Activated CD8-positive, alpha-beta T cell treated with anti-CD3 and anti-CD28 coated beads for 36 hours (primary cell): ENCODE results near the gene EIF5. TPM values are rescaled to one million over a fixed set of nuclear protein-coding genes. Genes with fewer than 3 reads are reported as not detected.

Source experiments
- ATAC-seq: fragments of 200-7000 bp; cut with Tn5 transposase; one replicate; pipeline ENCODE4 v1.10.0; 2021; ENCODE audit warnings: mild to moderate bottlenecking, moderate library complexity
- CTCF ChIA-PET: fragments of 350-600 bp; sonication (Branson Sonifier 250); formaldehyde crosslinking; loops from one replicate; lab custom pipeline; 2021; ENCODE audit warnings: antibody characterized with exemption; lab: Charles Lee
- POLR2A ChIA-PET: fragments of 350-600 bp; sonication (Branson Sonifier 250); formaldehyde crosslinking; loops from one replicate; lab custom pipeline; 2021; ENCODE audit warnings: antibody characterized with exemption; lab: Charles Lee
- DNase-seq: peaks from one replicate; pipeline ENCODE4 v3.0.0-alpha.2; 2020
- H3K27ac Mint-ChIP-seq: one replicate; pipeline ENCODE4 v1.8.0; 2021; ENCODE audit warnings: mild to moderate bottlenecking, mixed read lengths
- H3K27me3 Mint-ChIP-seq: one replicate; pipeline ENCODE4 v1.8.0; 2021; ENCODE audit warnings: mixed read lengths
- H3K36me3 Mint-ChIP-seq: one replicate; pipeline ENCODE4 v1.8.0; 2021; ENCODE audit warnings: low read depth, mixed read lengths
- H3K4me1 Mint-ChIP-seq: one replicate; pipeline ENCODE4 v1.8.0; 2021; ENCODE audit warnings: low read depth, mixed read lengths
- H3K4me3 Mint-ChIP-seq: one replicate; pipeline ENCODE4 v1.8.0; 2021; ENCODE audit warnings: mild to moderate bottlenecking, moderate library complexity, mixed read lengths
- H3K9me3 Mint-ChIP-seq: one replicate; pipeline ENCODE4 v1.8.0; 2021; ENCODE audit warnings: mixed read lengths
- intact Hi-C: fragments of 100-400 bp; cut with micrococcal nuclease; formaldehyde crosslinking; loops from one replicate; pipeline ENCODE4 v1.10.0; 2022
- total RNA-seq, 2 experiments: library from RNA; stranded (reverse); gene quantifications; one replicate each; pipeline ENCODE4 v1.2.3, GENCODE V29; 2021
- TF ChIP-seq, protein P1 (sequence below): fragments of 200-600 bp; IDR thresholded peaks from one replicate; pipeline ENCODE4 v1.8.0; 2022; ENCODE audit warnings: antibody characterized with exemption, mild to moderate bottlenecking

EIF5 gene
- total RNA-seq, 2 experiments from 2014 or later: 202 to 207 TPM

DNA sequence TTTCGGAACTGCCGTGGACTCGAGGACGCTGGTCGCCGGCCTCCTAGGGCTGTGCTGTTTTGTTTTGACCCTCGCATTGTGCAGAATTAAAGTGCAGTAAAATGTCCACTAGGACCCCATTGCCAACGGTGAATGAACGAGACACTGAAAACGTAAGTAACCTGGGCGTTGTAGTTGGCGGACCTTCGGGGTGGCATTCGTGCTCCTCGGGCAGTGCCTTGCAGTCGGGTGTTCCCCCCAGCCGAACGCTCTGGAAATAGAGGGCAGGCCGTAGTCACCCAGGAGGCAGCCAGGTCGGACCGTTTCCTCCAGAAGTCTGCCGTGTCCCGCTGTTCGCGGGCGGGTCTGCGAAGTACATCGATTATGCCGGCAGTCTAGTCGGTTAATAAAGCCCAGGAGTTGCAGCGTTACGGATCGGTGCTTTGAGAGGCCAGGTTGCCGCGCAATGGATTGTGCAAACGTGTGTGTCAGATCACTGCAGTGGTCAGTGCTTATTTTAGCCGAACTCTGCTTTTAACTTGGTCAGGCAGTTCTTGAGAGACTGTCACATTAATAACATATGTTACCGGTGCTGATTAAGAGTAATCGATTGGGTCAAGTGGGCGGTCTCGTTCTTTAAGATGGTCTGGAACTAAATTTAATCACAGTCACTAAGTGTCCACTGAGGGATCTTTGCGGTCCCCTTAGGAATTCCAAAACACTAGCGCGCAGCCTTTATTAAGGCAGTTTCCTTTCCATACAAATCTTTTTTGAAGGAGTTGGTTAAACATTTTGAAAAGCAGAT, 52.1 kb downstream of the EIF5 start:
- peak overlapping the region; percentile 99 for H3K4me3 Mint-ChIP-seq
- H3K4me1 Mint-ChIP-seq: peaks cover 41% of the 10 kb centered on the region
- H3K27ac Mint-ChIP-seq: peak overlapping the region; percentile 93
- TF ChIP-seq, protein P1, sequence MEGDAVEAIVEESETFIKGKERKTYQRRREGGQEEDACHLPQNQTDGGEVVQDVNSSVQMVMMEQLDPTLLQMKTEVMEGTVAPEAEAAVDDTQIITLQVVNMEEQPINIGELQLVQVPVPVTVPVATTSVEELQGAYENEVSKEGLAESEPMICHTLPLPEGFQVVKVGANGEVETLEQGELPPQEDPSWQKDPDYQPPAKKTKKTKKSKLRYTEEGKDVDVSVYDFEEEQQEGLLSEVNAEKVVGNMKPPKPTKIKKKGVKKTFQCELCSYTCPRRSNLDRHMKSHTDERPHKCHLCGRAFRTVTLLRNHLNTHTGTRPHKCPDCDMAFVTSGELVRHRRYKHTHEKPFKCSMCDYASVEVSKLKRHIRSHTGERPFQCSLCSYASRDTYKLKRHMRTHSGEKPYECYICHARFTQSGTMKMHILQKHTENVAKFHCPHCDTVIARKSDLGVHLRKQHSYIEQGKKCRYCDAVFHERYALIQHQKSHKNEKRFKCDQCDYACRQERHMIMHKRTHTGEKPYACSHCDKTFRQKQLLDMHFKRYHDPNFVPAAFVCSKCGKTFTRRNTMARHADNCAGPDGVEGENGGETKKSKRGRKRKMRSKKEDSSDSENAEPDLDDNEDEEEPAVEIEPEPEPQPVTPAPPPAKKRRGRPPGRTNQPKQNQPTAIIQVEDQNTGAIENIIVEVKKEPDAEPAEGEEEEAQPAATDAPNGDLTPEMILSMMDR: no peak
- ChIA-PET POLR2A (interaction anchor here (0.5 to 1.0 kb wide), 3 partner anchors 12 to 41 kb away, joined by 3 to 5 read pairs (median 3); no protein-coding TSS in a partner anchor), CTCF (no interaction called here)
- ATAC-seq (no peak), DNase-seq (peak; percentile 59)
- no peaks in the 10 kb centered on the region for H3K9me3 Mint-ChIP-seq
- peaks cover 16% of the 10 kb centered on the region for H3K36me3 Mint-ChIP-seq
- no peaks in the 10 kb centered on the region for H3K27me3 Mint-ChIP-seq
- intact Hi-C loops: loop anchor here (5.0 kb wide), 1 partner anchor 49 kb away; no protein-coding TSS in a partner anchor

DNA sequence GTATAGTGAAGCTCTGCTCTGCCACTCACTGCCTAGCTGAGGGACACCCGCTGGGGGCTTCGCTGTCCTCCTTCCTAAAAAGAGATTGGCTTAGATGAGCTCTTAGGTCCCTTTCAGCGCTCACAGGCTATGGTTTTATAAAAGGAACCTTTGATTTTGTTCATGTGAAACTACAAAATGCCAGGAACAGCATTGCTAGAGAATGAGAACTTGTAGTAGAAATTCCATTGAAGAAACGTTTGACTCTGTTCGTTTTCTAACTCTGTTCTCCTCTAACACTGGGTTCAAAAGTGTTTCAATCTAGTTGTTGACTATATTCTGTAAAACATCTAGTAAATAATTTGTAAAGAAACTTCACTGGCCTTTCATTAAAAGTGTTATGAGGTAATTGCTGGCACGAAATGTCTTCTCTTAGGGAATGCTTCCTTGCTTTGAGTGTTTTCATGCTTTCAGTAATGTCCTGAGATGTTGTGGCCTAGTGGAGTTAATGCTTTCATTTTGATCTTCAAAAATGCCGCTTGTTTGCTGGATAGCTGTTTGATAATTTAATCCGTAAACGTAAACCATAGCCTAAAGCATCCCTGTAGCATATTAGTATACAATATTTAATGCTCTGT, 52.8 kb downstream of the EIF5 start:
- Mint-ChIP-seq H3K36me3 (peaks cover 16% of the 10 kb centered on the region), H3K27me3 (no peaks in the 10 kb centered on the region), H3K9me3 (no peaks in the 10 kb centered on the region), H3K27ac (peak overlapping the region; percentile 93), H3K4me1 (peaks cover 43% of the 10 kb centered on the region), H3K4me3 (peak overlapping the region; percentile 99)
- DNase-seq (no peak), ATAC-seq (no peak)
- TF ChIP-seq, protein P1: no peak
- CTCF ChIA-PET: interaction anchor here (0.6 to 1.2 kb wide), 2 partner anchors 10 to 41 kb away, joined by 3 to 4 read pairs; no protein-coding TSS in a partner anchor
- POLR2A ChIA-PET: interaction anchor here (0.5 to 1.0 kb wide), 3 partner anchors 38 to 42 kb away, joined by 3 to 4 read pairs (median 3); no protein-coding TSS in a partner anchor
- intact Hi-C loops: loop anchor here (5.0 kb wide), 1 partner anchor 50 kb away; no protein-coding TSS in a partner anchor

DNA sequence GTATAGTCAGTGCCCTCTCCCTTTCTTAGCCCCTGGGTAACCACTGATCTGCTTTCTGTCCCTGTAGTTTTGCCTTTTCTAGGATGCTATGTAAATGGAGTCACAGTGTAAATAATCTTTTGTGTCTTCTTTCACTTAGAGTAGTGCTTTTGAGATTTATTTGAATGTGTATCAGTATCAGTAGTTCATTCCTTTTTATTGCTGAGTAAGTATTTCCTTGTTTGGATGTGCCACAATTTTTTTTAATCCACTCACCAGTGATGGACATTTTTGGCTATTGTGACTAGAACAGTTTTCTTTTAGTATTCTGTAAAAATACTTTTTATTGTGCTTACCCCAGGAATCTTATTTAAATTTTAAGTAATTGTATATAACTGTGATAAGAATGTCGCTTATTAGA, 54.6 kb downstream of the EIF5 start:
- H3K4me1 Mint-ChIP-seq: peaks cover 44% of the 10 kb centered on the region
- no peaks in the 10 kb centered on the region for H3K9me3 Mint-ChIP-seq
- no peak for ATAC-seq
- TF ChIP-seq, protein P1: no peak
- peaks cover 16% of the 10 kb centered on the region for H3K36me3 Mint-ChIP-seq
- peak overlapping the region; percentile 71 for H3K27ac Mint-ChIP-seq
- ChIA-PET CTCF (interaction anchor here (1.5 to 5.1 kb wide), 2 partner anchors 14 to 38 kb away, joined by 3 to 56 read pairs; no protein-coding TSS in a partner anchor), POLR2A (interaction anchor here (0.6 to 1.2 kb wide), 4 partner anchors 15 to 57 kb away, joined by 3 read pairs; no protein-coding TSS in a partner anchor)
- no peaks in the 10 kb centered on the region for H3K27me3 Mint-ChIP-seq
- DNase-seq: no peak
- peak overlapping the region; percentile 99 for H3K4me3 Mint-ChIP-seq
- intact Hi-C loops: loop anchor here (5.0 kb wide), 1 partner anchor 51 kb away; no protein-coding TSS in a partner anchor

DNA sequence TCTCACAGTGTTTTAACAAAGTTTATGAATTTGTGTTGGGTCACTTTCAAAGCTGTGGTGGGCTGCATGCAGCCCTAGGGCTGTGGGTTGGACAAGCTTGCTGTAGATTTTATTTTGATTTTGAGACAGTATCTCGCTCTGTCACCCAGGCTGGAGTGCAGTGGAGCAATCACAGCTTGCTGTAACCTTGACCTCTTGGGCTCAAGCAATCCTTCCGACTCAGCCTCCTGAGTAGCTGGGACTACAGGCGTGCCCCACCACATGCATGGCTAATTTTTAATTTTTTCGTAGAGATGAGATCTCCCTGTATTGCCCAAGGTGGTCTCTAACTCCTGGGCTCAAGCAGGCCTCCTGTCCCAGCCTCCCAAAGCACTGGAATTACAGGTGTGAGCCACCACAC, 56.6 kb downstream of the EIF5 start:
- ChIA-PET POLR2A (interaction anchor here (1.4 kb wide), 1 partner anchor 53 kb away, joined by 4 read pairs; no protein-coding TSS in a partner anchor), CTCF (interaction anchor here (0.6 to 5.3 kb wide), 28 partner anchors 9 to 996 kb away, joined by 3 to 94 read pairs (median 5); partner anchors contain the start of gene EIF5)
- intact Hi-C loops: no loop called here
- peak overlapping the region; percentile 70 for H3K27ac Mint-ChIP-seq
- no peak for ATAC-seq
- peaks cover 16% of the 10 kb centered on the region for H3K36me3 Mint-ChIP-seq
- H3K27me3 Mint-ChIP-seq: no peaks in the 10 kb centered on the region
- TF ChIP-seq, protein P1: no peak
- no peak overlapping the region for H3K4me3 Mint-ChIP-seq
- DNase-seq: no peak
- no peaks in the 10 kb centered on the region for H3K9me3 Mint-ChIP-seq
- peaks cover 55% of the 10 kb centered on the region for H3K4me1 Mint-ChIP-seq
